Activated T-helper 17 cell treated with anti-CD3 and anti-CD28 coated beads, Interleukin-2, amount 50 U/mL, for 72 hours (primary cell): ENCODE results near the gene TBC1D32. TPM values are rescaled to one million over a fixed set of nuclear protein-coding genes. Genes with fewer than 3 reads are reported as not detected.
A peak's percentile ranks its signal among the peaks of the same experiment; 100 is the strongest.
"Not testable (repeated sequence)": the region's sequence is repeated elsewhere in the genome, so short reads cannot be mapped to it uniquely, and the experiment has no call there.

Source experiments
- ATAC-seq: fragments of 150-1000 bp; cut with Tn5 transposase; replicated peaks from 2 replicates; pipeline ENCODE4 v1.10.0; 2021; ENCODE audit warnings: mild to moderate bottlenecking, moderate library complexity
- H3K27ac Mint-ChIP-seq: one replicate; pipeline ENCODE4 v1.8.0; 2022; ENCODE audit warnings: mixed read lengths
- H3K27me3 Mint-ChIP-seq: one replicate; pipeline ENCODE4 v1.8.0; 2022; ENCODE audit warnings: mixed read lengths
- H3K36me3 Mint-ChIP-seq: one replicate; pipeline ENCODE4 v1.8.0; 2022; ENCODE audit warnings: low read depth, mild to moderate bottlenecking, mixed read lengths
- H3K4me1 Mint-ChIP-seq: one replicate; pipeline ENCODE4 v1.8.0; 2022; ENCODE audit warnings: mixed read lengths
- H3K4me3 Mint-ChIP-seq: one replicate; pipeline ENCODE4 v1.8.0; 2022; ENCODE audit warnings: mild to moderate bottlenecking, mixed read lengths
- H3K9me3 Mint-ChIP-seq: one replicate; pipeline ENCODE4 v1.8.0; 2022; ENCODE audit warnings: mixed read lengths
- total RNA-seq, 2 donors: library from RNA; stranded (reverse); gene quantifications; one replicate each; pipeline ENCODE4 v1.2.3, GENCODE V29; 2022

Gene TBC1D32
- total RNA-seq, 2 donors from 2014 or later, result 6.1 to 13.6 TPM

DNA sequence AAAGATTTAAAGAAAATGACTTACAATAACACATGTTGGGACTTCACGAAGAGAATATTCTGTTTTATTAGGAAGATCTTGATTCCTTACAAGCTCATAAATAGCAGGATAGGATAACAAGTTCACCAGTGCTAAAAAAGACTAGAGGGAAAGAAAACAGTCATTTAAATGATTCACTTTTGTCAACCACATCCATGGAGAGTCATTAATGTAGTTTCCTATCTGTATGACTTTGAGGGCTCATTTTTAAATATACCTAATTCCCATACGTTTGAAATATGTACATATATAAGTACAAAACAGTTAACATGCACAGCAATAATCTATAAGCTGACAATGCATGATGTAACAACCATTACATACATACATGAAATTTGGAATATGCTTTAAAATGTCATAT is 111.1 kb downstream of the TBC1D32 start:
- Mint-ChIP-seq H3K4me1 (no peaks in the 10 kb centered on the region), H3K27ac (no peak overlapping the region), H3K36me3 (peaks cover 20% of the 10 kb centered on the region), H3K9me3 (peaks cover 6% of the 10 kb centered on the region), H3K27me3 (no peaks in the 10 kb centered on the region), H3K4me3 (no peak overlapping the region)
- peak; percentile 9 for ATAC-seq

DNA sequence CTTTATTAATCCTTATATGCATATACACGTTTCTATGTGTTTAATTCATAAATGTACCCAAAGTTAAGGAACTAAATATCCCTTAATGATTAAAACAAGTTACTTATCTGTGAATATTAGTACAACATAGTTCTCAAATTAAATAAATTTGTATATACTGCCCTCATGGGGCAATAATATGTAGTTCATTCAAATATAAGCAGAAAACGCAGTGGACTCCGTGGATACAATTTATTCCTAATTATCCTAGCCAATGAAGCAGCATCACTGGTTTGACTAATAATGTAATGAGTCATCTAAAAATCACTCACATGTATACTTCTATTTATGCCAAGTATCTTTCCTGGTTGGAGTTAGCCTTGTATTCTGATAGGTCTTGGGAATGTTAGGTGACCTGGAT is 111.6 kb downstream of the TBC1D32 start:
- Mint-ChIP-seq H3K27me3 (no peaks in the 10 kb centered on the region), H3K36me3 (peaks cover 26% of the 10 kb centered on the region), H3K4me3 (no peak overlapping the region), H3K4me1 (no peaks in the 10 kb centered on the region), H3K9me3 (peaks cover 10% of the 10 kb centered on the region), H3K27ac (no peak overlapping the region)
- ATAC-seq, result no peak

DNA sequence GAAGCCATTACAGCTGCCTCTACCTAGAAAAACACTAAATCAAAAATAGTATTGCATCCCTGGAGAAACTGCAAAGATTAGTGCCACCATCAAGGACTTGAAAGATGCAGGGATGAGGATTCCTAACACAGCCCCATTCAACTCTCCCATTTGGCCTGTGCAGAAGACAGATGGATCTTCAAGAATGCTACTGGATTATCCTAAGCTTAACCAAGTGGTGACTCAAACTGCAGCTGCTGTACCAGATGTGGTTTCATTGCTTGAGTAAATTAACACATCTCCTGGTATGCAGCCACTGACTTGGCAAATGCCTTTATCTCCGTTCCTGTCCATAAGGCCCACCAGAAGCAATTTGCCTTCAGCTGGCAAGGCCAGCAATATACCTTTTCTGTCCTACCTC is 117.4 kb downstream of the TBC1D32 start:
- Mint-ChIP-seq H3K27me3 (no peaks in the 10 kb centered on the region), H3K4me3 (no peak overlapping the region), H3K27ac (no peak overlapping the region), H3K9me3 (peaks cover 17% of the 10 kb centered on the region), H3K36me3 (peaks cover 59% of the 10 kb centered on the region), H3K4me1 (no peaks in the 10 kb centered on the region)
- no peak for ATAC-seq

GRCh38 chr6:121213341-121213740 is 120.9 kb downstream of the TBC1D32 start:
- H3K9me3 Mint-ChIP-seq, result peaks cover 14% of the 10 kb centered on the region
- H3K4me1 Mint-ChIP-seq, H3K27ac Mint-ChIP-seq, H3K27me3 Mint-ChIP-seq, ATAC-seq, H3K4me3 Mint-ChIP-seq: not testable (repeated sequence)
- peaks cover 46% of the 10 kb centered on the region for H3K36me3 Mint-ChIP-seq

GRCh38 chr6:121210943-121211342 is 123.3 kb downstream of the TBC1D32 start:
- no peaks in the 10 kb centered on the region for H3K27me3 Mint-ChIP-seq
- peaks cover 34% of the 10 kb centered on the region for H3K36me3 Mint-ChIP-seq
- no peaks in the 10 kb centered on the region for H3K4me1 Mint-ChIP-seq
- H3K27ac Mint-ChIP-seq, result no peak overlapping the region
- H3K9me3 Mint-ChIP-seq, result peaks cover 11% of the 10 kb centered on the region
- ATAC-seq, result no peak
- no peak overlapping the region for H3K4me3 Mint-ChIP-seq

DNA sequence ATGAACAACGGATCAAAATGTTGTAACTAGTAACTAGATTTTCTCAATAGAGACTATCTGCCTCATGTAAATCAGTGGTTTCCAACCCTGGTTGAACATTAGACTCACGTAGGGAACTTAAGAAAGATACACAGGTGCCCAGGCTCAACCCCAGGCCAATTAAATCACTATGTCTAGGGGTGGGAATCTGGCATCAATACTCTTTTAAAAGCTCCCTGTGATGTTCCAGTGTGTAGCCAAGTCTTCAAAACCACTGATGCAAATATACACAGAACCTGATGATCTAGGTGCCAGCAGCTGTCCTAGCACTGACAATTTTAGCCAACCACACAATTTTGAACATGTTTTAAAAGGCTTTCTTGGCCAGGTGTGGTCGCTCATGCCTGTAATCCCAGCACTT is 128.7 kb downstream of the TBC1D32 start:
- Mint-ChIP-seq H3K27me3 (no peaks in the 10 kb centered on the region), H3K9me3 (peaks cover 4% of the 10 kb centered on the region), H3K27ac (no peak overlapping the region), H3K36me3 (peaks cover 18% of the 10 kb centered on the region), H3K4me3 (no peak overlapping the region), H3K4me1 (no peaks in the 10 kb centered on the region)
- ATAC-seq, result no peak

GRCh38 chr6:121201105-121201504 is 133.2 kb downstream of the TBC1D32 start:
- ATAC-seq, result no peak
- Mint-ChIP-seq H3K36me3 (peaks cover 8% of the 10 kb centered on the region), H3K9me3 (no peaks in the 10 kb centered on the region), H3K4me1 (no peaks in the 10 kb centered on the region), H3K27ac (no peak overlapping the region), H3K27me3 (no peaks in the 10 kb centered on the region), H3K4me3 (no peak overlapping the region)

GRCh38 chr6:121196042-121196441 is 138.2 kb downstream of the TBC1D32 start:
- not testable (repeated sequence) for H3K27me3 Mint-ChIP-seq, H3K4me3 Mint-ChIP-seq, H3K9me3 Mint-ChIP-seq, H3K36me3 Mint-ChIP-seq, H3K27ac Mint-ChIP-seq, ATAC-seq, H3K4me1 Mint-ChIP-seq

DNA sequence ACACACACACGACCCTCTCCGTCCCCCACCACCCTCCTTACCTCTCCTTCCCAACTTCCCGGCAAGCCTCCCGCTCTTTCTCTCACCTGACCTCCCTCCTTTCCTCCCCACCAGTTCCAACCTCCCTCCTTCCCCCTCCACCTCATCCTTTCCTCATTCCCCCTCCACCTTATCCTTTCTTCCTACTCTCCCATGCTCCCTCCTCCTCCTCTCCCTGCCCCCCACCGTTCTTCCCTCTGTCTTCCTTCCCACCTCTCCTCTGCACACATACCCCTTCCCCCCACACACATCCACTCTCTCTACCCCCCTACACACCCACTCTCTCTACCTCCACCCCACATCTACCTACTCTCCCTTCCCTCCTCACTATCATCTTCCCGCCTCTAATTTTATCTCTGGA is 144.2 kb downstream of the TBC1D32 start:
- H3K9me3 Mint-ChIP-seq, result no peaks in the 10 kb centered on the region
- H3K36me3 Mint-ChIP-seq, result no peaks in the 10 kb centered on the region
- H3K27me3 Mint-ChIP-seq, result no peaks in the 10 kb centered on the region
- no peak for ATAC-seq
- H3K4me1 Mint-ChIP-seq, result no peaks in the 10 kb centered on the region
- no peak overlapping the region for H3K4me3 Mint-ChIP-seq
- H3K27ac Mint-ChIP-seq, result no peak overlapping the region

GRCh38 chr6:121188356-121188755 is 145.9 kb downstream of the TBC1D32 start:
- H3K27me3 Mint-ChIP-seq, result no peaks in the 10 kb centered on the region
- H3K4me3 Mint-ChIP-seq, result no peak overlapping the region
- H3K4me1 Mint-ChIP-seq, result no peaks in the 10 kb centered on the region
- no peaks in the 10 kb centered on the region for H3K9me3 Mint-ChIP-seq
- H3K27ac Mint-ChIP-seq, result no peak overlapping the region
- ATAC-seq, result no peak
- no peaks in the 10 kb centered on the region for H3K36me3 Mint-ChIP-seq

- H3K36me3 Mint-ChIP-seq, result no peaks in the 10 kb centered on the region
- no peaks in the 10 kb centered on the region for H3K9me3 Mint-ChIP-seq
- H3K4me1 Mint-ChIP-seq, result no peaks in the 10 kb centered on the region
- H3K27ac Mint-ChIP-seq, result no peak overlapping the region
- no peaks in the 10 kb centered on the region for H3K27me3 Mint-ChIP-seq
- no peak overlapping the region for H3K4me3 Mint-ChIP-seq
- ATAC-seq, result no peak
Observed at GRCh38 chr6:121187833-121188200, 146.5 kb downstream of the TBC1D32 start.

DNA sequence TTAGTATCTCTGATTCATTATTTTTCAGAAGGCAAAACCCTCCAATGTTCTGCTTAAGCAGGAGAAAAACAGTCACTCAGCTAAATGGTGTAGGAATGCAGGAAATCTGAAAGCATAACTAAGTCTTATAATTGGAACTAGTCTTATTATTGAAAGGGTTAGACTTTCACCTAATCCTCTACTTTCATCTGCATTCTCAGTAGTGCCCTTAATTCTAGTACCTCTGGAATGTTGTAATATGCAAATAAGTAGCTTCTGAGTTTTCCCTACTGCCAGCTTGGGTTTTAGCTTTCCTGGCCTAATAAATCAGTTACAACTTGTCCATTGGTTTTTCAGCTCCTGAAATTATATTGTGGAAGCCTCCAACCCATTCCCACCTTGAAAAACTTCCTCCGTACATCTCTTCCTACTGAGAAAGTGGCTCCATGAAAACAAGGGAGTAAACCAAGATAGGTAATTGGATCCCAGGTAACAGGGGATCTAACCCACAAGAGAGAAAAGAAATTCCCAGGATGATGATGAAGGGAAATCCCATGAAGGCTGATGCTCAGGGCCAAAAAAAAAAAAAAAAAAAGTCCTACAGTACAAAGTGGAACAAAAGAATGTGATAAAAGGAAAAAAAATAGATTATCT is 147.0 kb downstream of the TBC1D32 start:
- H3K9me3 Mint-ChIP-seq, result no peaks in the 10 kb centered on the region
- H3K4me3 Mint-ChIP-seq, result no peak overlapping the region
- H3K36me3 Mint-ChIP-seq, result no peaks in the 10 kb centered on the region
- H3K27me3 Mint-ChIP-seq, result no peaks in the 10 kb centered on the region
- no peak for ATAC-seq
- no peak overlapping the region for H3K27ac Mint-ChIP-seq
- H3K4me1 Mint-ChIP-seq, result no peaks in the 10 kb centered on the region

DNA sequence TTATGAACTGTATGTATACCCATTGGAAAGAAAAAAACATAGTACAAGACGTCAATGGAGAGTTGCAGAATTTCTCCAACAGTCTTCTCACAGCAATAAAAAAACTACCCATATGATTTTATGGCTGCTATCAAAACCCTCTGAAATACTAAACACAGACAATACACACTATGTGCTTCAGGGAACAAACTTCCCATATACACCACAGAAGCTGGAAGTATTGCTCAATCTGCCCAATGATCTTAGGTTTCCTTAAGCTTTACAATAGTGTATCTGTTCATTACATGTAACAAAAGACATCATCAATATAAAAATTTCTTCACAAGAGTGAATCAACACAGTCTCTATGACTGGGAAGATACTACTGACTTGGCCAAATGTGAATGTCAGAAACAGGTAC is 150.5 kb downstream of the TBC1D32 start:
- Mint-ChIP-seq H3K27me3 (no peaks in the 10 kb centered on the region), H3K4me1 (no peaks in the 10 kb centered on the region), H3K9me3 (peaks cover 7% of the 10 kb centered on the region), H3K36me3 (peaks cover 17% of the 10 kb centered on the region), H3K4me3 (no peak overlapping the region), H3K27ac (no peak overlapping the region)
- no peak for ATAC-seq

DNA sequence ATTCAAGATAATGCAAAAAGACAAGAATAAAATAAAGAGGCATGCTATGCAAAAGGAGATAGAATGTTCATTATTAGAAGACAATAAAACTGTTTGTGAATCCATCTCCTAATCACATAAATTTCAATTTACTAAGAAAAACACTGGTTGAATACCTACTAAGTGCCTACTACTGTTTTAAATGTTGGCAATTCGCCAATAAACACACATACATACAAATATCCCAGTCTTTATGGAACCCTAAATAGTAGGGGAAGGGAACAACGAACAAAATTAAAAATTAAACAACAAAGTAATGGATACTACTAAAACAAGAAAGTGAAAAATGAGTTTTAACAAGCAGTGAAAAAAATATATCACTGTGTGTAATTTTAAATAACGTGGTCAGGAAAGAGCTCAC is 158.5 kb downstream of the TBC1D32 start:
- Mint-ChIP-seq H3K27ac (no peak overlapping the region), H3K4me3 (no peak overlapping the region), H3K4me1 (peaks cover 7% of the 10 kb centered on the region), H3K36me3 (peaks cover 7% of the 10 kb centered on the region), H3K27me3 (no peaks in the 10 kb centered on the region), H3K9me3 (no peaks in the 10 kb centered on the region)
- no peak for ATAC-seq

DNA sequence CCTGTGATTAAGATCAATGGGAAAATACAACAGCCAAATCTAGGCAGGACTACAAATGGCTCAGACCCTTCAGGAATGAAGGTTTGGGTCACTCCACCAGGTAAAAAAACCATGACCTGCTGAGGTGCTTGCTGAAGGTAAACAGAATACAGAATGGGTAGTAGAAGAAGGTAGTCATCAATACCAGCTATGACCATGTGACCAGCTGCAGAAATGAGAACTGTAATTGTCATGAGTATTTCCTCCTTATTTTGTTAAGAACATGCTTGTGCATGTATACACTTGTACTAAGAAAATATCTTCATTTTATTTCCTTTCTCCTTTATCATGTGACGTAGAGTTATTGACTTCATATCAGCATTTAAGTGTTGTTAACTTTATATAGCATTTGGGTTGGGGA is 161.8 kb downstream of the TBC1D32 start:
- H3K4me1 Mint-ChIP-seq, H3K27ac Mint-ChIP-seq, H3K27me3 Mint-ChIP-seq, ATAC-seq, H3K9me3 Mint-ChIP-seq, H3K4me3 Mint-ChIP-seq, H3K36me3 Mint-ChIP-seq: not testable (repeated sequence)

DNA sequence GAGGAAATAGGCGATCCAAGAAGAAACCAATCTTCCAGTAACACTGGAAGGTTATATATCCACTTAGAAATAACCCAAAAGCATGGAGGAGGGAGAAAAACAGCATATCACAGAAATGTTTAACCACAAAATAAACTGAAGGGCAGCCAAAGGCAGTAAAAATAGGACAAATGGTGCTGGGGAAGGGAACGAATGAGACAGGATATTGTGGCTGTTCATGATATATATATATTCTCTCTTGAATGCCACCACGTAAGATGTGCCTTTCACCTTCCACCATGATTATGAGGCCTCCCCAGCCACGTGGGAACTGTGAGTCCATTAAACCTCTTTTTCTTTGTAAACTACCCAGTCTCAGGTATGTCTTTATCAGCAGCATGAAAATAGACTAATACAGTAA is 162.4 kb downstream of the TBC1D32 start:
- Mint-ChIP-seq H3K4me3 (no peak overlapping the region), H3K36me3 (no peaks in the 10 kb centered on the region), H3K27ac (no peak overlapping the region), H3K9me3 (no peaks in the 10 kb centered on the region), H3K27me3 (no peaks in the 10 kb centered on the region), H3K4me1 (peaks cover 7% of the 10 kb centered on the region)
- ATAC-seq, result no peak
